B cell (primary cell): ENCODE data around the gene MALL.

ENCODE experiments used
- CTCF ChIP-seq: fragments of 200-600 bp; IDR thresholded peaks from one replicate; pipeline ENCODE4 v1.8.0; 2022; ENCODE audit warnings: antibody characterized with exemption, mild to moderate bottlenecking
- EZH2 ChIP-seq: IDR thresholded peaks from 2 replicates; pipeline ENCODE4 v1.6.1; 2012; ENCODE audit warnings: borderline replicate concordance, low read depth, mild to moderate bottlenecking, moderate library complexity, low read length; ENCODE audit not compliant: insufficient read depth, poor library complexity, severe bottlenecking

GRCh38 chr2:110105608-110106467, 9.8 kb downstream of the MALL start:
- no peak for TF ChIP-seq CTCF
- TF ChIP-seq EZH2, result no peak
